Measurements from ENCODE around the gene CNPY1. TPM values are rescaled to one million over a fixed set of nuclear protein-coding genes. Genes with fewer than 3 reads are reported as not detected.

CNPY1 gene
- total RNA-seq, 1 donor from 2014 or later = not detected

GRCh38 chr7:155489862-155490696, 56.3 kb downstream of the CNPY1 start:
- DNase-seq (ENCODE audit: low read depth in 2 of 2) = no peak

GRCh38 chr7:155489158-155489840, 57.1 kb downstream of the CNPY1 start:
- no peak for DNase-seq (ENCODE audit: low read depth in 2 of 2)

GRCh38 chr7:155488483-155489127, 57.8 kb downstream of the CNPY1 start:
- DNase-seq (ENCODE audit: low read depth in 2 of 2) = no peak

- no peak for DNase-seq (ENCODE audit: low read depth in 2 of 2)
These were observed 58.6 kb downstream of the CNPY1 start for GRCh38 chr7:155487509-155488482.

GRCh38 chr7:155486783-155487508, 59.4 kb downstream of the CNPY1 start:
- no peak for DNase-seq (ENCODE audit: low read depth in 2 of 2)

- no peak for DNase-seq (ENCODE audit: low read depth in 2 of 2)
These were observed 61.6 kb downstream of the CNPY1 start for GRCh38 chr7:155484483-155485399.

- DNase-seq (ENCODE audit: low read depth in 2 of 2) = no peak
These were observed 62.5 kb downstream of the CNPY1 start for GRCh38 chr7:155483868-155484325.

GRCh38 chr7:155483245-155483644, 63.1 kb downstream of the CNPY1 start:
- DNase-seq (ENCODE audit: low read depth in 2 of 2) = no peak

- no peak for DNase-seq (ENCODE audit: low read depth in 2 of 2)
These were observed 63.7 kb downstream of the CNPY1 start for GRCh38 chr7:155482511-155483183.

- DNase-seq (ENCODE audit: low read depth in 2 of 2) = no peak
These were observed 64.6 kb downstream of the CNPY1 start for GRCh38 chr7:155481764-155482163.

- no peak for DNase-seq (ENCODE audit: low read depth in 2 of 2)
These were observed 68.9 kb downstream of the CNPY1 start for GRCh38 chr7:155477476-155477875.

- DNase-seq (ENCODE audit: low read depth in 2 of 2) = no peak
These were observed 74.6 kb downstream of the CNPY1 start for GRCh38 chr7:155471718-155472117.

GRCh38 chr7:155470686-155471638, 75.4 kb downstream of the CNPY1 start:
- no peak for DNase-seq (ENCODE audit: low read depth in 2 of 2)

- no peak for DNase-seq (ENCODE audit: low read depth in 2 of 2)
These were observed 76.2 kb downstream of the CNPY1 start for GRCh38 chr7:155470186-155470487.

GRCh38 chr7:155469311-155470185, 76.8 kb downstream of the CNPY1 start:
- no peak for DNase-seq (ENCODE audit: low read depth in 2 of 2)

GRCh38 chr7:155468785-155469148, 77.6 kb downstream of the CNPY1 start:
- no peak for DNase-seq (ENCODE audit: low read depth in 2 of 2)

All from dermis microvascular lymphatic vessel endothelial cell (primary cell).